Psoas muscle (tissue), 8 donors: ENCODE data around the gene WDR35. TPM values are rescaled to one million over a fixed set of nuclear protein-coding genes. Genes with fewer than 3 reads are reported as not detected.

Source experiments
- ATAC-seq, 4 donors: fragments of 200-7000 bp; cut with Tn5 transposase; one replicate each; pipeline ENCODE4 v1.9.1; 2020; ENCODE audit warnings: moderate library complexity in 3 of 4, mild to moderate bottlenecking in 2 of 4
- DNase-seq, 2 donors: peaks; one replicate each; pipeline ENCODE4 v3.0.0-alpha.2; 2020
- H3K27ac ChIP-seq: fragments of 200-600 bp; one replicate; pipeline ENCODE4 v1.8.0; 2022
- H3K27me3 ChIP-seq, 3 donors: fragments of 200-600 bp in 1 of 3; one replicate each; pipeline versions ENCODE4 v1.6.1 to v1.8.0; 2013 to 2022; ENCODE audit warnings: low read length in 2 of 3, mild to moderate bottlenecking in 2 of 3, moderate library complexity in 1 of 3; ENCODE audit not compliant: insufficient read depth in 3 of 3
- H3K36me3 ChIP-seq, 2 donors: fragments of 200-600 bp in 1 of 2; one replicate each; pipeline versions ENCODE4 v1.6.1 to v1.8.0; 2013 to 2022; ENCODE audit warnings: low read depth in 1 of 2, mild to moderate bottlenecking in 1 of 2, moderate library complexity in 1 of 2; ENCODE audit not compliant: insufficient read depth in 1 of 2
- H3K4me1 ChIP-seq: fragments of 200-600 bp; one replicate; pipeline ENCODE4 v1.8.0; 2022
- H3K4me3 ChIP-seq: fragments of 200-600 bp; one replicate; pipeline ENCODE4 v1.8.0; 2022; ENCODE audit warnings: mild to moderate bottlenecking
- H3K9me3 ChIP-seq: fragments of 200-600 bp; one replicate; pipeline ENCODE4 v1.8.0; 2022
- CTCF ChIP-seq: fragments of 200-600 bp; IDR thresholded peaks from one replicate; pipeline ENCODE4 v1.8.0; 2022; ENCODE audit warnings: antibody characterized with exemption
- whole genome bisulfite sequencing, 3 donors: extraction: QIAGEN DNeasy Blood & Tissue Kit; methylation state at CpG; one replicate each; pipeline versions ENCODE4 v1.1.6 to v1.1.7; 2013; 5-methylcytosine and 5-hydroxymethylcytosine counted together
- intact Hi-C, 2 donors: fragments of 100-400 bp; cut with DNase I; formaldehyde crosslinking; loops; one replicate each; pipeline versions ENCODE4 v1.11.0 to v1.14.2; 2022
- polyA plus RNA-seq, 3 donors: library from polyadenylated mRNA; stranded (reverse); fragments of 200-250 nt; gene quantifications; one replicate each; pipeline ENCODE4 v1.2.3, GENCODE V29; 2013
- total RNA-seq, 4 donors: library from RNA; stranded (reverse); fragmentation: NEBNext Ultra II Directional in 2 of 4; extraction: Animal tissue kit (Norgen Biotek cat#: 25700) in 2 of 4; gene quantifications; one replicate each; pipeline versions ENCODE4 v1.2.1 to v1.2.4, GENCODE V29; 2021 to 2023
- donor health status: healthy with polysubstance abuse.
- donor health status: DM: no; HTN: no; CAD: no; lungs with moderate emphysema.
- donor health status: Bipolar disorder and iron deficiency.
- donor health status: healthy.
- donor health status: DM: yes; HTN: yes; CAD: no.
- donor health status: DM: no; HTN: no; CAD: no.
- donor health status: DM: no; HTN: no; CAD: no.
- donor health status: DM: yes; HTN: yes; CAD: no.

WDR35 gene
- total and polyA plus RNA-seq, 7 donors, result 1.7 to 6.1 (median 3.4) TPM

GRCh38 chr2:19955544-19956422 lies 34.1 kb downstream of the WDR35 start:
- 53 to 63% (median 60%) methylated on average over 6 of the region's 6 CpGs for WGBS, 3 donors
- no peaks in the 10 kb centered on the region for H3K27me3 ChIP-seq
- ATAC-seq (peak; percentile 68 to 92 (median 86)), DNase-seq (peak; percentile 27 to 62)
- no peaks in the 10 kb centered on the region for H3K9me3 ChIP-seq
- H3K27ac ChIP-seq, result no peak overlapping the region
- TF ChIP-seq CTCF, result peak; percentile 69
- intact Hi-C loops, result loop anchor here (1.0 to 2.0 kb wide), 2 partner anchors 139 to 142 kb away; no protein-coding TSS in a partner anchor
- peaks cover 0 to 9% of the 10 kb centered on the region in 2 donors for H3K36me3 ChIP-seq
- H3K4me1 ChIP-seq, result no peaks in the 10 kb centered on the region
- H3K4me3 ChIP-seq, result no peak overlapping the region

GRCh38 chr2:19949071-19949470 lies 40.8 kb downstream of the WDR35 start:
- Histone ChIP-seq H3K4me1 (no peaks in the 10 kb centered on the region), H3K27me3 (no peaks in the 10 kb centered on the region), H3K4me3 (no peak overlapping the region), H3K36me3 (peaks cover 0 to 44% of the 10 kb centered on the region in 2 donors), H3K9me3 (no peaks in the 10 kb centered on the region), H3K27ac (no peak overlapping the region)
- intact Hi-C loops, result no loop called here
- ATAC-seq (no peak), DNase-seq (no peak)
- TF ChIP-seq CTCF, result no peak

- intact Hi-C loops, result no loop called here
- no peak overlapping the region for H3K27ac ChIP-seq
- no peaks in the 10 kb centered on the region for H3K27me3 ChIP-seq
- TF ChIP-seq CTCF, result no peak
- no peak overlapping the region for H3K4me3 ChIP-seq
- peaks cover 0 to 44% of the 10 kb centered on the region in 2 donors for H3K36me3 ChIP-seq
- ATAC-seq, result no peak
- H3K9me3 ChIP-seq, result no peaks in the 10 kb centered on the region
- H3K4me1 ChIP-seq, result no peaks in the 10 kb centered on the region
- 93 to 95% (median 94%) methylated on average over 4 of the region's 4 CpGs for WGBS, 3 donors
- no peak for DNase-seq
Measured at GRCh38 chr2:19947184-19947940, 42.5 kb downstream of the WDR35 start.

- Histone ChIP-seq H3K4me3 (no peak overlapping the region), H3K27me3 (no peaks in the 10 kb centered on the region), H3K4me1 (no peaks in the 10 kb centered on the region), H3K27ac (no peak overlapping the region), H3K9me3 (no peaks in the 10 kb centered on the region), H3K36me3 (peaks cover 0 to 29% of the 10 kb centered on the region in 2 donors)
- no peak for TF ChIP-seq CTCF
- DNase-seq, result no peak
- no peak for ATAC-seq
- intact Hi-C loops, result no loop called here
- 48 to 52% (median 49%) methylated on average over 2 of the region's 2 CpGs for WGBS, 3 donors
Measured at GRCh38 chr2:19944205-19944845, 45.6 kb downstream of the WDR35 start.
